ENCODE measurements around the gene CLCN5.

Gene CLCN5

GRCh38 chrX:50098241-50098640, 175.8 kb downstream of the CLCN5 start:
- no peak for DNase-seq

- no peak for DNase-seq
Measured at GRCh38 chrX:50098749-50099148, 176.4 kb downstream of the CLCN5 start.

DNA sequence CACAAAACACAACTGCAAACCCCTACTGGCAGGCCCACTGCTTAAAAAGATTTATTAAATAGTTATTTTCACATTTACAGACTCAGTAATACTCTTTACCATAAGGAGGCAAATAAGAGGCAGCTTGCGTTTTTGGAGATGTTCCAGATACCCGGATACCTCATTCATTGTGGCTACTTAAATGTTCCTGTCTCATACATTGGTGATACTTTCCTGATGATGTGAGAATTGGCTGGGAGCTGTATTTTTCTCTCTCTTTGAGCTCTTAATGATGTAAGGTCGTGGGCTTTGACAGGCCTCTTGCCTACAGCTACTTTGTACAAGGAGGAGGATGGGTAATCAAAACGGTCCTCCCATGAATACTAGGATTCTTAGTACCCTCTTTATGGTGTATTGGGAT, 176.9 kb downstream of the CLCN5 start:
- no peak for DNase-seq

DNA sequence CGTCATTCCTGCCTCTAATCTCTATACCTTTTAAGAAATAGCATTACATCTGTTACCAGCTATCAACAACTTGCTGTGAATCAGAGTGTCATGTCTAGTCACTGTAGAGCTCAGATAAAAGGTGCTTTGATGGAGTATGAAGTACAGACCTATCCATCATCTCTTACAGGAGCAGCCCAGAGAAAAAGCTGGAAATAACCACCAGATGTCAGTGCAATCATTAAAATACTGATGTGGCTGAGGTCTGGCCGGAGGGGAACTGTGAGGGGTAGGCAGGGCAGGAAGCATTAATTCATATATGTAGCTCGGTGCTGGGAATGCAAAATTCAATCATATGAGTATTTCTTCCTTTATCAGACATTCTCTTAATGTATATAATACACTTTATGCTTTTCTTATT, 177.8 kb downstream of the CLCN5 start:
- no peak for DNase-seq

- DNase-seq, result no peak
Measured at GRCh38 chrX:50103176-50103575, 180.8 kb downstream of the CLCN5 start.

DNA sequence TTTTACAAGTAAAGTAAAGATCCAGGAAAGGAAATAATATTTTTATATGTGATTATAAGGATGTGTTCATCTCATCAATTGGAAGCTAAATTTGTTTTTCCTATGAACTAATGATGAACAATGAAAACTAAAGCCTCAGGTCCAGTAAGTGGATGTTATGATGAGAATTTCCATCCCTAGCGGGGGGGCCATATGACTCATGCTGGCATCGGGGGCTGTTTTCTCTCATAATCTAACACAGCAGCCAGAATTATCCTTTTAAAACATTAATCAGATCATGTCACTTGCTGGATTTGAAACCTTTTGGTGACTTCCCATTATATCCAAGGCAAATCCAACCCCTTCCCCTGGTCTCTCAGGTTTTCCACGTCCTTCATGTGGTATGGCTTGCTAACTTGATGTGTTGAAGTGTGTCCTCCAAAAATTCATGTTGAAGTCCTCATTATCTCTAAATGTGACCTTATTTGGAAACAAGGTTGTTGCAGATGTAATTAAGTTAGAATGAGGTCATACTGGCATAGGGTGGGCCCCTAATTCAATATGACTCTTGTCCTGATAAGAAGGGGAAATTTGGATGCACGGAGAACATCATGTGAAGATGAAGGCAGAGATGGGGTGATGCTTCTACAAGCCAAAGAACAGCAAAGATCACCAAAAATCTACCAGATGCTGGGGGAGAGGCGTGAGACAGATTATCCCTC, 181.6 kb downstream of the CLCN5 start:
- DNase-seq, result no peak

DNA sequence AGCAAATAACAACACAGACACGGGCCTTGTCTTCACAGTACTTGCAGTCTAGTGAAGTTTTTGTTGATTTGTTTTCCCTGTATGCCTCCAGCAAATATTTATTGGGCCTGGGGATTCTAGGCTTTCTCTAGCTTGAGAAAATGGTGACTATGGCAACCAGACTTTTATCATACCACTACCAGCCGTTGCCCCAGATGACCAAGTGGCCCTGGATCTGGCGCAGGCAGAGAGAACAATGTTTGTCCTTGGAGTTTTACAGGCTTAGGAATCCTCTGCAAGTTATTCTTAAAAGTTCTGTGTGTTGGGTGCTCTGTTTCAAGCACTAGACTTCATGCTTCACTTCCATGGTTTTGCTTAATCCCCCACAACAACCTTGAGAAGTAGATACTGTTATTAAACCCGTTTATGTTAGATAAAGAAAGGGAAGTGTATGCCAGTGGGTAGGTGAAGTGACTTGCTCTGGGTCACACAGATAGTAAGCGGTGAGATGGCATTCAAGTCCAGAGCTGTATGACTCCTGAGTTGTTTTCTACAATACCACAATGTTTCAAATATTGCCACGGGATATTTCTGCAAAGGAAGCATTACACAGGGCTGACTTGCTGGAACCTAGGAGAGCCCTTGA, 183.8 kb downstream of the CLCN5 start:
- no peak for DNase-seq

GRCh38 chrX:50107470-50107869, 185.1 kb downstream of the CLCN5 start:
- DNase-seq, result no peak

- no peak for DNase-seq
Measured at GRCh38 chrX:50108264-50108663, 185.9 kb downstream of the CLCN5 start.

DNA sequence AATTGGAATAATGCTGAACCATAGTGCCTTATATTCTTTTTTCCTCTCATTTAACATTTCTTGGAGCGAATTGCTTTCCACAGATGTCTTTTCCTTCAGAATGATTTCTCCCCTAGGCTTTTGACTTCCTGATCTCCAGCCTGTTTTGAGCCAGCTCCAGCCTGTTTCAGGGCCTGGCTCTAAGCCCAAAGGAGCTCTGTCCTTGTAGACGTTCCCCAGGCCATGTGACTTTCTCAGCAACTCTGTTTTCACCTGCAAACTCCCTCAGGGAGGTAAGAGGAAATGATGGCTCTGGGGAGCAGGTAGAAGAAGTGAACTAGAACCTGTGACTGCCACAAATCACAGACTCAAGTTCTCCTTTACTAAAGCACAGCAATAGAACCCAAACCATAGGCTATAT, 189.3 kb downstream of the CLCN5 start:
- DNase-seq, result no peak

GRCh38 chrX:50114113-50114512, 191.7 kb downstream of the CLCN5 start:
- DNase-seq, result no peak

DNA sequence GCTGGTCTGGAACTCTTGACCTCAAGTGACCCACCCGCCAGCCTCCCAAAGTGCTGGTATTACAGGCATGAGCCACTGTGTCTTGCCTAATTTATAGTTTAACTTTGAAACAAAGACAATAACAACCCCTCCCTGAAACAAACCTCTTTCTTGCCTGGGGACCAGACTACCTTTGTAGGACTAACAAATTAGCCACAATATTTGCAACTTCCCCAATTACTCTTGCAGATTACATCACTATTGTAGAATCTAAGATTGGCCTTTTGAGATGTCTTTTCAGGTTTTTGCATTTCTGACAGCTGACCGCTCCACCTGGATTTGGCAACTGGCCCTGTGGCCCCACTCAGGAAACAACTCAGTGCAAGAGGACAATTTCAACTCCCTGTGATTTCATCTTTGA, 193.6 kb downstream of the CLCN5 start:
- no peak for DNase-seq

DNA sequence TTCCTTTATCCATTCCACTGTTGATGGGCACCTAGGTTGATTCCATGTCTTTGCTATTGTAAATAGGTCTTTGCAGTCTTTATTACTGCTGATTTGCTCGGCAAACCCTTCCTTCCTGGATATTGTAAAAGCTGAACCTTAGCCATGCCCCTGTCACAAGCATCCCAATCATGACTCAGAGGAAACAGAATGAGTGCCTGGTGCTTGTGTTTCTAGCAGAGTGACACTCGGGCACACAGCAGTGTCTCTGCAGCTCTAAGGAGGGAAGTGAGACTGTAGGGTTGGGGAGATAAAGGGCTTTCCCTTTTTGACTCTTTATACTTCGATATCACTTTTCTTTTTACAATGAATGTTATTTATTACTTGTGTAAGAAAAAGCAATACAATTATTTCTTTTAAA, 195.1 kb downstream of the CLCN5 start:
- DNase-seq, result no peak

DNA sequence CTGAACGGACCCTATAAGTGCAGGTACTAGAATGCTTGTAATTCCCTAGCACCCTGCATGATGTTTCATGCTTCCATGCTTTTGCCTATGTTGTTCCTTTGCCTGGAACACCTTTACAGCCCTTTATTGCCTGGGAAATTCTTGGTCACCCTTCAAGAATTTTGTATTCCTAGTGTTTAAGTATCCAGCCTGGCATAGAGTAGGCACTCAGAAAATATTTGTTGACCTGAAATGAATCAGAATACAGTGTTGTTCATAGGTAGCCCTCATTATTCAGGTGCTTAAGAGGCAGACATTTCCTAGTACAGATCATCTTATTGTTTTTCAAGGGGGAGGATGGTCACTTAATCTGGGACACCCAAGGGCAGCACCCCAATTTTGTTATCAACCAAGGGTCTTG, 203.1 kb downstream of the CLCN5 start:
- no peak for DNase-seq

DNA sequence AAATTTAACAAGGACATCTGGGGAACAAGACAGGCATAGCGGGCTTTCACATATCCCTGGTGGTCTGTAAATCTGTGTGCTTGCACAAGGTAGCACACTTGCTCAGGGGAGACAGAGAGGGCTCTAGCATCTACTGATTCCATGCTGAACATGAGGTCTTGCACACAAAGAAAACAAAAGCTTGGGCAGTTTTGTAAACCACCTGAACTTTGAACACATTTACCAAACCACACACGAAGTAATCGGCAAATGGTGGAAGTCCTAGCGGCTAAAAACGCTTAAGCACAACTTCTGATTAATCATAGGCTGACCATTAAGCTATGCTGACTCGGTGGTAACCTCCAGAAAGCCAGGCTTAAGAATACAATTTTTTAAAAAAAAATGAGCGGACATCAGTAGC, 225.6 kb downstream of the CLCN5 start:
- DNase-seq, result no peak

Data from NCI-H2081 treated with DMSO at 0.1 percent for 48 hours (cell line).